Activated CD8-positive, alpha-beta memory T cell treated with anti-CD3 and anti-CD28 coated beads for 48 hours (primary cell): ENCODE measurements around the gene IGFBP6.
"Not testable (repeated sequence)": the region's sequence is repeated elsewhere in the genome, so short reads cannot be mapped to it uniquely, and the experiment has no call there.

ENCODE experiments used
- DNase-seq, 3 experiments: peaks; one replicate each; pipeline ENCODE4 v3.0.0-alpha.2; 2020; ENCODE audit warnings: low read depth in 2 of 3, low spot score in 2 of 3

Gene IGFBP6

DNA sequence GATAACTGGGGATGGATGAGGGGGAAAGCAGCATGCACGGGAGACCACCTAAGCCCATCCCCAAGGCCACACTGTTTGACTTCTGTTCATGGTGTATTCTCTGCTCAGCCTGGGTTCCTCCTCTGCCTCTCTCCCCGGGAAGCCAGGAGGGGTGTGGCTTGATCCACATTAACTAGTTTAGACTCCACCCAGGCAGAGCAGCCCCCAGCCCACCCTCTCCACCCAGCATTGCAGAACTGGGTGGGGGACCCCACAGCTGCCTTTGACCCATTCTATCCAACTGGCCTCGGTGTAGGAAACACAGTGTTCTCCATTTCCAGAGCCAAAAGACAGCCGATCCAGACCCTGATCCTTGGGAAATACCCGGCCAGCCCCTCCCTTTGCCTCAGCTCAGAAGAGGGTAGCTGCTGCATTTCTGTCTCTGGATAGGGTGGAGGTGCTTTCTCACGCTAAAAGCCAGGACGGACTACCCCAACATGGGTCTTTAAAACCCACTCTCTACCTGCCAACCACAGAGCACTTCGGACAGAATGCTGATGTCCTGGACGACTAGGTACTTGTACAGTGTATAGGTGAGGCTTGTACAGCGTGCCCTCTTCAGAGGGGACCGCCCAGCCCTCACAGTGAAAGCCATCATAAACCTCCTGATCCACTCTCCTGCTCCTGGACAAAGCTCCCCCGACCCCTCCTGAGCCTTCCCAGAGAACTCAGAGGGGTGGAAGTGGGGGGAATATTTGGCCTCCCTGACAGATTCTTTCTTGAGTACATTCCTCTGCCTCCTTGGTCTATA is 27.7 kb upstream of the IGFBP6 start:
- DNase-seq, result no peak

DNA sequence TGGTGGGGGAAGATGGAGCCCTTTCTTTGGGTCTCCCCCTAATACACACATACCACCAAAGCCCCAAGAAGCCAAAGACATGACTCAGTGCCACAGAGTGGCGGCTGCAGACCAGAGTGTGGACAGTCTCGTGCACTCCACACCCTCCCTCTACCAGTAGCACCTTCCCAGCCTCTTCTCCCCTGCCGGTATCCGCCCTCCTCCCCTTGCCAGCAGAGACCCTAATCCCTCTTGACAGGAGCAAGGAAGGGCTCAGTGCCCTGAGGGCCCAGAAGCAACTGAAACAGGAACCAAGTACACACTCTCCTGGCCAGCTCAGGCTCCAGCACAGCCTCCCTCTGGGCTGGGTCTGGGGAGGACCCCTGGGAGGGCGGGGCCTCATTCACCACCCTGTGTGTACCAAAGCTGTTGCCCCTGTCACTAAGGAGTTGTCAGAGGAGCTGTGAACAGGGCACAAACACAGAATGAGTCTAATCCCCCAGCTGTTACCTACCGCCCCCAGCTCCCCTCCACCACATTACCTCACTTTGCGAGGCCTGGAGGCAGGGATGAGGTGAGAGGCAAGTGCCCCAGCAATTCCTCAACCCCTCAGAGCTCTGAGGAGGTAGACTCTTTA is 26.5 kb upstream of the IGFBP6 start:
- DNase-seq, result no peak

GRCh38 chr12:53071591-53072551 is 25.6 kb upstream of the IGFBP6 start:
- DNase-seq, result no peak

DNA sequence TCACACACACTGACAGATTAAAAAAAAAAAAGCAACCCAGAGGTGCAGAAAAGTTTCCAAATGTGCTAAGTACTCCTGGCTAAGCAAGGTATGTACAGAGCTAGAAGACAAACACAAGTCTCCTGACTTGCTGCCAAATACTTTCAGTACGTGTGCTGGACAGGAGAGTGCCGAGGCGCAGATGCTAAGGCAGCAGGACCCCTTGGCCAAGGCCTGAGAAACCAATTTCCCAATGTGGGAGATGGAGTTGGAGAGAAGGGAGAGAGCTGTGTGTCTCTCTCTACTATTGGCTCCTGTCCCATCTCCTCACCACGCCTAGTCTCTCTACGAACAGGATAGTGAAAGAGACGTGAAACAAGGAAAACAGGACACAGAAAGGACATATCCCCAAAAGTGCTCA is 23.6 kb upstream of the IGFBP6 start:
- no peak for DNase-seq

DNA sequence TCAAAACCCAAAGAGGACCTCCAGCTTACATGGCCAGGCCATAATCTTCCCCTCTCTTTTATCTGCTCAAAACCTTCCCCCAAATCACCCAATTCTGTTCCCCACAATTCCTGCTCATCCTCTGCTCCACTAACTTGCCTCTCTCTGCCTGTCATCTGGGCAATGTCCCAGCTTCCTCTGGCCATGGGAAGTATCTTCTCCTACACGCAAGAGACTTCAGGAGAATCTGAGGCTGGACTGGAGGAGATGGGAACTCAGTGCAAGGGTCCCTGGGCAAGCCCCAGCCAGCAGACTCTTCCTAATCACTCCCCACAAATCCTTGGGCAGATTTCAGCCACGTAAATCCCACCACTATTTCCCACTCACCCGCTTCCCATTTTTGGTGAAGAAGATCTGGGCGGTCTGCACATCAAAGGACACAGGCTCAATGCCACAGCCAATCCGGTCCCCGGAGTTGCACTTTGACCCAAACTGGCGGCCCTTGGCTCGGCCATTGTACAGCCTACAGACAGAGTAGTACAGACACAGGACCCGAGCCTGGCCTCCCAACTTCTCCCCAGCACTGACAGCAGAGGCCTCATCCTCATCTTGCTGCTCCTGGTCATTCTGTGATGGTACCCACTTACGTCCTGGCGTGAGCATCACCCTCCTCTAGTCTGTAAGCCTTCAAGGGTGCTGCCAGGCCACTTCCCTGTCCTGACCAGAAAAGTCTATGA is 23.0 kb upstream of the IGFBP6 start:
- DNase-seq, result no peak

DNA sequence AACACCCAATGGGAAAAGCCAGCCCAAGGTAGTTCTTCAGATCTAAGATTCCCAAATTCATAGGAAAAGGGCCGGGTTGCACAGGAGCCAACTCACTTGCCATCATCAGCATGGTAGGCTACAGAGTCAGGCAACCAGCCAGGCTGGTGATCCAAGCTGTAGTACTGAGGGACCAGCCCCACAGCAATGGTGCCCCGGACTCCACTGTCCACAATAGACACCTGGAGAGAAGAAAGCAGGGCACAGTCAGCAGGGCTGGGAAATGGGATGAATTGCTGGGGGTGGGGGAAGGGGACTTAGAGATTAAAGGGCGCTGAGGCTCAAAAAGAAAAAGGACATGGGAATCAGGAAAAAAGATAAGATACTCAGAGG is 22.5 kb upstream of the IGFBP6 start:
- DNase-seq, result no peak

- no peak for DNase-seq
Measured at GRCh38 chr12:53076461-53076860, 21.0 kb upstream of the IGFBP6 start.

DNA sequence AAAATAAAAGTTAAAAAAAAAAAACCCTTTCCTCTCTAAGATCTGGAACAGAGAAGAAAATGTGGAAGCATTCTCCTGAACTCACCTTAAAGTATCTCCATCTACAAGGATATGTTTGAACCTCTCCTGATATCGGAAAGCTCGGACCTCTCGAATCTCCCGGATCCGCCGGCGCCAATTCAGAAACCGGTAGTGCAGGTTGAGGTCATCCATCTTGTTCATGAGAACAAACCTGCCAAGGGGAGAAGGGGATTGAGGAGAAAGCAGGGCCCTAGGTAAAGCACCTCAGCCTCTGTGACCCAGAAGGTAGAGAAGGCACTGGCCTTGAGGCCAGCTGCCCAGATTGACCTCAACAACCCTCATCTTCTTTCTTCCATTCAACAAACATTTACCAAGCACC is 20.4 kb upstream of the IGFBP6 start:
- no peak for DNase-seq

DNA sequence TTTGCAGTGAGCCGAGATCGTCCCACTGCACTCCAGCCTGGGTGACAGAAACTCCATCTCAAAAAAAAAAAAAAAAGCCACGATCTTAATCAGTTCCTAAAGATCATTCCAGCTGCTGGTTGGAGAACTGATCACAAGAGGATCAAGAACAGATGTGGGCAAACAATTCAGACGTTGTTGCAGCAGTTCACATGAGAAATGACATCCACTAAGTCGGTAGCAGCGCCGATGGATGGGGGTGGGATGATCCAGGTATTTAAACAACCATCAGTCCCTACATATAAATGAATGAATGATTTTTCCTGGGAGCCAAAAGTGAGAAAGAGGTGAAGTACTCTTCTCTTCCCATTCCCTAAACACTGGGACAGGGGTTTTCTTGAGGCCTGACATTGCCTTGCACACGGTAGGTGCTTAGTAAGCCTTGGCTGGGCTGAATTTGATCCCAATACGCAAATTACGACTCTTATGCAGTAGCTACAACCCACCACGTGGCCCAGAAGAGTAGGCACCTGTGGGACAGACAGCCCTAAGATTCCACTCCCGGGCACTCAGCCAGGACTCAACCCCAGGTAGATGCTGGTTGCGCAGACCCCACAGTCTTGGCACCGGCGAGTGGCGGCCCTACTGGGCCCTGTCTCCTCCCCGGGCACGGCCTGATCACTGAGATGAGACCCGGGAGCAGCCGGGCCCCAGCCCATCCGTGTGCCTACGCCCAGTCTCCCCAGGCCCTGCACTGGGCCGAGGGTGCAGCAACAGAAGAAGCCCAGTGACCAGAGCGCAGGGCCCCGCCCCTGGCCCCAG is 18.8 kb upstream of the IGFBP6 start:
- peak in 1 of 3 experiments; percentile 19 for DNase-seq

DNA sequence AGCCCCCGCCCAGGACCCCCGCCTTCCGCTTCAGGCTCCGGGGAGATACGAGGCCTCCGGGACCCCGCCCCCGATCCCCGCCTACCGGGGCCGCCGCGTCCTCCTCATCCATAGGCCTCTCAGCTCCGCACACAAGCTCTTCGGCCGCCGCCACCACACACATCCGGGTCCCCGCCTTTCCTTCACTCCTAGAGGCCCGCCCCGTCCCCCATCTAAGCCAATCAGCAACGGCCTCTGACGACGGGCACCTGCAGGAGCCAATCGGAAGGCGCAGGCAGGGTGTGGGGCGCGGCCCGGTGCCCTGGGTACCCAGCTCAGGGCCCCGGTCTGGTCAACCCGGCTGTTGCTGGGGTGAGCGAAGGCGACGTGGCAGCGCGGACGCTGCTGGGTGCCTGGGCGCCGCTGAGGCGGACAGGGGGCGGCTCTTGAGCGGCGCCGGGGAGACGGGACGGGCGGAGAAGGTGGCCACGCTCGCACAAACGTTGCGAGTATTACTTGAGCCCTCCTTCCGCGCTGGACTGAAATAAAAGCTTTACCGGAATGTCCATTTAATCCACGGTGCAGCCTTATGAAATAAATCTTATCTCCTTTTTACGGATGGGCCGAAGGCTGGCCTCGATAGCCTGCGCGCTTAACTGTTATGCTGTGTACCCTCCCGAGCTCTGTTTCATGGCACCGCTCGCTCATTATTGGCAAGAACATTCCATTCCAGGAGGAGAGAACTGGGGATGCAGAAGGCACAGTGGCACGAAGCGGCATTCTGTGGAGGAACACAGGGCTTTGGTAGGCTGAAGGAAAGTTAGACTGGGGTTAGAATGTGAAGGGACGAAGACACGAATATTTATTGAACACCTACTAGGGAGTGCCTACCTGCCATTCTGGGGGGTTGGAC is 18.0 kb upstream of the IGFBP6 start, which contains the start of gene SPRYD3:
Gene SPRYD3 (minus strand): TSS at position 165 of the 892 bp plus-strand sequence. CDS start 57 bp downstream, at position 108.
- peak; percentile 94 to 97 (median 94) for DNase-seq

DNA sequence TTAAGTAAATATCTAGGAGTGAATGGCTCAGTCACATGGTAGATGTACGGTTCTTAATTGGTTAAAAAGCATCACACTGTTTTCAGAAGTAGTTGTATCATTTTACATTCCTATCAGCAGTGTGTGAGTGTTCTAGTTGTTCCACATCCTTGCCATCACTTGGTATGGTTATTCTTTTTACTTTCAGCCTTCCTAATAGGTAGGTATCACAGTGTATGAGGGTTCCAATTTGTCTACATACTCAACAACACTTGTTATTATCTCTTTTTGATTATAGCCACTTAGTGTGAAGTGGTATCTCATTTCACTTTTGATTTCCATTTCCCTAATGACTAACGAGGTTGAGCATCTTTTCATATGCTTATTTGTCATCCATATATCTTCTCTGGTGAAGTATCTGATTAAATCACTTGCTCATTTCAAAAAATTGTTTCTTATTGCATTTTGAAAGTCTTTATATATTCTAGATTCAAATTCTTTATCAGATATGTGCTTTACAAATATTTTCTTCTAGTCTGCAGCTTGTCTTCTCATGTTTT is 14.8 kb upstream of the IGFBP6 start:
- DNase-seq, result no peak

DNA sequence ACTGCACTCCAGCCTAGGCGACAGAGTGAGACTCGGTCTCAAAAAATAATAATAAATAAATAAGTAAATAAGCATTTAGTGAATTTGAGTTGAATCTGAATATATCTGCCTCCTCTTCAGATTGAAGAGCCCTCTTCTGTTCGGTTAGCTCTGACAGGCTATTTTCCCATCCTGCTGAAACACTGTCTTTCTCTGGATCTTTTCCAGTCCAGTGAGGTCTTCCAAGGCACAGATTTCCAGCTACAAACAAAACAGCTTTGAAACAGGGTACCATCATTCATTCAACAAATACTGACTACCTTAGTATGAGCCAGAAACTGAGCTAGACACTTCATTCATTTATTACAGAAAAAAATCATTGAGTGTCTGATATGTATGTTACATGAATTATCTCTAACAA is 11.1 kb upstream of the IGFBP6 start:
- no peak for DNase-seq

DNA sequence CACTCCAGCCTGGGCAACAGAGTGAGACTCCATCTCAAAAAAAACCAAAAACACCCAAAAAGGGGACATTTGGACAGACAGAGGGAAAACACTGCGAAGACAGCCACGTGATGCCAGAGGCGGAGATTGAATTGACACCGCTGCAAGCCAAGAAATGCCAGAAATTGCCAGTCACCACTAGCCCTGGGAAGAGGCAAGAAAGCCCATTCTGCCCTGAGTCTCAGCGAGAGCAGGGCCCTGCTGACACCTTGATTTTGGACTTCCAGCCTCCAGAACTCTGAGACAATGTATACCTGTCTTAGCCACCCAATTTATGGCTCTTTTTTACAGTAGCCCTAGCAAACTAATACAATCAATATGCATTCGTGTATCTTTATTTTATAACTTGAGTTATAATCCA is 7.4 kb upstream of the IGFBP6 start:
- no peak for DNase-seq

- no peak for DNase-seq
Measured at GRCh38 chr12:53090554-53090953, 6.9 kb upstream of the IGFBP6 start.

GRCh38 chr12:53091756-53092155 is 5.7 kb upstream of the IGFBP6 start:
- DNase-seq, result no peak

- DNase-seq, result no peak
Measured at GRCh38 chr12:53093777-53094393, 3.6 kb upstream of the IGFBP6 start.

DNA sequence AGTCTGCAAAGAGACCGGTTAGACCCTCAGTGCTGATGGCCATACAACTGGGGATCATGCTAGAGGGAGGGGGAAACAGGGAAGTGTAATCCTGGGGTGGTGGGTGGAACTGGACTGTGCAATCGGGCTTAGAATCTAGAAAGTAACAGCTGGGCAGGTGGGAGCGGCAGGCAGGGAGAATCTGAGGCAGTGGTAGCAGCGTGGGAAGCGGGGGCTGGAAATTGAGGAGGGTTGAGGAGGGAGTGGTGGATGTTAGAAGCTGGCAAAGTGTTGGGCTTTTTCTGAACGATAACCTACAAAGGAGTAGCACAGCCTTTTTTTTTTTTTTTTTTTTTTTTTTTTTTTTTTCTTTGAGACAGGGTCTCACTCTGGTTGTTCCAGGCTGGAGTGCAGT is 3.1 kb upstream of the IGFBP6 start:
- DNase-seq, result no peak

GRCh38 chr12:53094796-53095595 is 2.5 kb upstream of the IGFBP6 start:
- DNase-seq, result not testable (repeated sequence)
